ENCODE results near the gene CCNG2. TPM values are rescaled to one million over a fixed set of nuclear protein-coding genes. Genes with fewer than 3 reads are reported as not detected.

CCNG2 gene
- total and polyA plus RNA-seq, 4 experiments from 2014 or later, result 17.0 to 22.9 (median 20.2) TPM

Other genes starting within 250 kb of the CCNG2 start
- gene SEPTIN11, start 207.5 kb upstream of the CCNG2 start, total RNA-seq, result 10 to 100 TPM; 25.2 to 30.2 TPM
- gene SEPTIN11, start 207.5 kb upstream of the CCNG2 start, polyA plus RNA-seq, result 10 to 100 TPM; 21.9 to 31.3 TPM
- gene CCNI, start 81.2 kb upstream of the CCNG2 start, total RNA-seq, result 100 to 1,000 TPM; 353 to 360 TPM
- gene CCNI, start 81.2 kb upstream of the CCNG2 start, polyA plus RNA-seq, result 100 to 1,000 TPM; 226 to 370 TPM